ENCODE measurements around the gene GATA2. TPM values are rescaled to one million over a fixed set of nuclear protein-coding genes. Genes with fewer than 3 reads are reported as not detected.
A peak's percentile ranks its signal among the peaks of the same experiment; 100 is the strongest.

Gene GATA2
- total RNA-seq, 4 donors from 2014 or later: 2.4 to 10.3 (median 5.4) TPM

DNA sequence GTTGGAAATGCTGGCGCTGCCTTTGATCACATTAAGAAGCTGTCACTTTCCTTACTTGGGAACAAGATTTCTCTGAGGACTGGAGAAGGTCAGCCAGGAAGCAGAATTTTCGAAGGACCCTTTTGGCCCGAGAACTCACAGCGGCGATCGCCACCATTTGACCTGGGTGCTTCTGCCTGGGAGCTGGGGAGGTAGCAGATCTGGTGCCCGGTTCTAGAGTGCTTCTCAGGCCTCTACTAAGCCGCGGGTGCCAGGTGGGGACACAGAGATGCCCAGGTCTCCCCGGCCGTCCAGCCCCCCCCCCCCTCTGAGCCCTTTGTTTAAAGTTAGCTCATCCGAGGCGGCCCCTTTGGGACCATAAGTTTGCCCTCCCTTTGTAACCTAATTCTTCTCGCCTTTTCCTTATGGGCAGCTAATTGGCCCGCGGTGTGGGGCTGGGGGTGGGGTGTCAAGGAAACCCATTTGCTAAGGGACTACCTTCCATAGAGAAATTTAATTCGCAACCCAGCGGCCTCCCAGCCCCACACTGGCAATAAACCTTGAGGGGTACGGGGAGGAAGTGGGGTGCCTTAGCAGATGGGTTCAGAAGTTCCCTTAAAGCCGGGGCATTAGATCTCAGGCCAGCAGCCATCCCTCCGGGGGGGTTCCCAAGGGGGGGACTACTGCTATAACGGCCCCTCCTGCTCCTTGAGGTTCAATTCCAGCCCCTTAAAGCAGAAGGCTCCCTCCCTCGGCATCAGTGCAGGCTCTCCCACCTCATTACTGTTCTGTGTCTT is 1.9 kb downstream of the GATA2 start:
- WGBS: 20% methylated on average over 22 of the region's 23 CpGs
- Histone ChIP-seq H3K4me3 (peak overlapping the region; percentile 68), H3K27me3 (peaks cover 100% of the 10 kb centered on the region), H3K4me1 (peaks cover 68% of the 10 kb centered on the region), H3K36me3 (no peaks in the 10 kb centered on the region), H3K9me3 (no peaks in the 10 kb centered on the region), H3K27ac (peak overlapping the region; percentile 11)
- peak; percentile 48 to 70 for DNase-seq (ENCODE audit: low spot score in 2 of 2)
- TF ChIP-seq EP300 (IDR thresholded peaks at IDR 0.05): no peak
- TF ChIP-seq, protein P1, sequence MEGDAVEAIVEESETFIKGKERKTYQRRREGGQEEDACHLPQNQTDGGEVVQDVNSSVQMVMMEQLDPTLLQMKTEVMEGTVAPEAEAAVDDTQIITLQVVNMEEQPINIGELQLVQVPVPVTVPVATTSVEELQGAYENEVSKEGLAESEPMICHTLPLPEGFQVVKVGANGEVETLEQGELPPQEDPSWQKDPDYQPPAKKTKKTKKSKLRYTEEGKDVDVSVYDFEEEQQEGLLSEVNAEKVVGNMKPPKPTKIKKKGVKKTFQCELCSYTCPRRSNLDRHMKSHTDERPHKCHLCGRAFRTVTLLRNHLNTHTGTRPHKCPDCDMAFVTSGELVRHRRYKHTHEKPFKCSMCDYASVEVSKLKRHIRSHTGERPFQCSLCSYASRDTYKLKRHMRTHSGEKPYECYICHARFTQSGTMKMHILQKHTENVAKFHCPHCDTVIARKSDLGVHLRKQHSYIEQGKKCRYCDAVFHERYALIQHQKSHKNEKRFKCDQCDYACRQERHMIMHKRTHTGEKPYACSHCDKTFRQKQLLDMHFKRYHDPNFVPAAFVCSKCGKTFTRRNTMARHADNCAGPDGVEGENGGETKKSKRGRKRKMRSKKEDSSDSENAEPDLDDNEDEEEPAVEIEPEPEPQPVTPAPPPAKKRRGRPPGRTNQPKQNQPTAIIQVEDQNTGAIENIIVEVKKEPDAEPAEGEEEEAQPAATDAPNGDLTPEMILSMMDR (IDR thresholded peaks at IDR 0.05): no peak
- TF ChIP-seq POLR2A (IDR thresholded peaks at IDR 0.05): no peak
- no peak for TF ChIP-seq POLR2AphosphoS5 (IDR thresholded peaks at IDR 0.05)

DNA sequence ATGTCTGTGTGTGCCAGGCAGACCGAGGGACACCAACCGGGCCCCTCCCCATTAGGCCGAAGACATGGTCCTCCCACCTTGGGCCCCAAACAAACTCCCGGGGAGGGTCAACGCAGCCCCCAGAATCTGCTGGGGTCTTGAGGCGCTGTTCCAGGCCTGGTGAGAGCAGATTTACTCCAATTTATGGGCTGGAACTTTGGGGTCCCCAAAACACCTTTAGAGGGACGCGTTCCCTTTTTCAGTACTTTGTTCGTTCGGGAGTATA is 2.4 kb downstream of the GATA2 start:
- peak in 1 of 2 donors; percentile 69 for DNase-seq (ENCODE audit: low spot score in 2 of 2)
- no peaks in the 10 kb centered on the region for H3K9me3 ChIP-seq
- H3K4me1 ChIP-seq: peaks cover 68% of the 10 kb centered on the region
- TF ChIP-seq, protein P1 (IDR thresholded peaks at IDR 0.05): no peak
- TF ChIP-seq EP300 (IDR thresholded peaks at IDR 0.05): no peak
- no peak for TF ChIP-seq POLR2AphosphoS5 (IDR thresholded peaks at IDR 0.05)
- TF ChIP-seq POLR2A (IDR thresholded peaks at IDR 0.05): no peak
- H3K36me3 ChIP-seq: no peaks in the 10 kb centered on the region
- H3K27me3 ChIP-seq: peaks cover 100% of the 10 kb centered on the region
- peak overlapping the region; percentile 68 for H3K4me3 ChIP-seq
- 30% methylated on average over 9 of the region's 10 CpGs for WGBS
- H3K27ac ChIP-seq: no peak overlapping the region

DNA sequence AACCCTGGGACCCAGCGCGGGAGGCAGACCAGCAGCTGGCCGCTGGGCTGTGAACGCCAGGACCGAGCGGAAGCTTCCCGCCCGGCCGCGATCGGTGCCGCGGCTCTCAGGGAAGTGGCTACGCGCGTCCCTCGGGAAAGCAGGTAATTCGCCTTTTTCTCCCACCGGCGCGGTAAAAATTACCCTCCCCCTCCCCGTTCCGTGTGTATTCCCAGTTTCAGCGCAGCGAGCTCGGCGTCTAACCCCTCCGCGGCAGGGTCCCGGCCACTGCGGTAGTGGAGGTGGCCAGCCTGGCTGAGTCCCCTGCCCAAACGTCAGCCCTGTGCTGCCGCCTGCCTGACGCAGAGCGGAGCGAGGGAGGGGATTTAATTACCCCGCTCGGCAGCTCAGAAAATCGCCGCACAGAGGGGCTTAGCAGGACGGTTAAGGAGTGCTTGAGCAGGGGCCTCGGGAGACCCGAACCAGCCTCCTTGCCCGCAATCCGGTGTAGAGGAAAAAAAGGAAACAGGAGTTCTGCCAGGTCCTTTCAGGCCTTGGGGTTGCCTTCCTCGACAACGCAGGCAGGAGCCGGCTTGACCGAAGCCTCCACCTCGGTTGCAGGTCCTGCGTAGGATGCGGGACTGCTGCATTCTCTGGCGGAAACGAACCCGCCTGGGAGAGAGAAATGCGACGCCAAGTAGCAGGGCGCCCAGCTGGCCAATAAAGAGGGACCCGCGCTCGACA is 2.9 kb downstream of the GATA2 start:
- Histone ChIP-seq H3K36me3 (no peaks in the 10 kb centered on the region), H3K4me1 (peaks cover 68% of the 10 kb centered on the region), H3K27me3 (peaks cover 100% of the 10 kb centered on the region), H3K9me3 (no peaks in the 10 kb centered on the region), H3K27ac (peak overlapping the region; percentile 72), H3K4me3 (peak overlapping the region; percentile 68)
- peak; percentile 61 to 76 for DNase-seq (ENCODE audit: low spot score in 2 of 2)
- TF ChIP-seq EP300 (IDR thresholded peaks at IDR 0.05) (no peak), POLR2A (IDR thresholded peaks at IDR 0.05) (no peak), POLR2AphosphoS5 (IDR thresholded peaks at IDR 0.05) (no peak)
- TF ChIP-seq, protein P1 (IDR thresholded peaks at IDR 0.05): no peak
- WGBS: 8% methylated on average over 18 of the region's 61 CpGs

DNA sequence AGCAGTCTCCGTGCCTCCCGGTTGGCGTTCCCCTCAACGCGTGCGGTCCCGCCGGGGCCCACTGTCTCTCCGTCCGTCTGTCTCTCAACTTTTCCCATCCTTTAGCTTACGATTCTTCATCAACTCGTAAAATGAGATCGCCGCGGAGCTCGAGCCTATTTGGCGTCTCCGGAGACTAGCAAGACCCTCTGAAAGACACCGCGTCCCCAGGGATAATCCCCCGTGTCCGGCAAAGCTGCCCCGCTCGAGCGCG is 3.4 kb downstream of the GATA2 start:
- Histone ChIP-seq H3K27me3 (peaks cover 100% of the 10 kb centered on the region), H3K4me3 (peak overlapping the region; percentile 68), H3K36me3 (no peaks in the 10 kb centered on the region), H3K4me1 (peaks cover 68% of the 10 kb centered on the region), H3K9me3 (no peaks in the 10 kb centered on the region), H3K27ac (peak overlapping the region; percentile 72)
- under 1% methylated on average over 19 of the region's 26 CpGs for WGBS
- no peak for DNase-seq (ENCODE audit: low spot score in 2 of 2)
- TF ChIP-seq, protein P1 (IDR thresholded peaks at IDR 0.05): no peak
- TF ChIP-seq EP300 (IDR thresholded peaks at IDR 0.05) (no peak), POLR2A (IDR thresholded peaks at IDR 0.05) (no peak), POLR2AphosphoS5 (IDR thresholded peaks at IDR 0.05) (no peak)

DNA sequence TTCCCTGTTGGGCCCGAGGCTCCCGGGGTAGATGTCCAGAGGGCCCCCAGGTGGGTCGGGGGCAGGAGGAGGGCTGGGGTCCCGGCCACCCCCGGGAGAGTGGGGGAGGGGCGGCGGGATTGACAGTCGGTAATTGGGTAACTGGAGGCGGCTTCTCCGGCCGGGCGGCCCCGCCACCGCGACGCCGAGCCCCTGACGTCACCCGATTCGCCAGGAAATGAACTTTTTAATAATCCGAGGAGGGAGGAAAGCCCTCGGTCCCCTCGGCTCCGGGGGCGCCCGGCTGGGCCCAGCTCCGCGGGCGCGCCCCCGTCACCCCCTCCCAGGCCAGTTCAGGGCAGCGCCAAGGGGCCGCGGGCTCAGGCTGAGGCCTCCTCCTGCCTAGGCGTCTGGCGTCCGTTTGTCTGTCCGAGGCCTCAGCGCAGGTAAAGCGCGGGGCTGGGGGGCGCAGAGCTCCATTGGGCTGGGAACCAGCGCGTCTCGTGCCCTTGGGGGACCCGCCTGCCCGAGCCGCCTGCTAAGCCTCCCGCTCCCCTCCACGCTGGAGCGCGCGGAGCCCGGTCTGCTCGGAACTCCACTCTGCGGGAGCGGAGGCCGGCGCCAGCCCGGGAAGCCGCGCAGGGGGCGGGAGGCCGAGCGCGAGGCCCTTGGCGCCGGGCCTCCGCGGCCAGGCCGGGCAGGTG is 3.9 kb downstream of the GATA2 start:
- peak in 1 of 2 donors; percentile 9 for TF ChIP-seq POLR2A (IDR thresholded peaks at IDR 0.05)
- TF ChIP-seq POLR2AphosphoS5 (IDR thresholded peaks at IDR 0.05): no peak
- TF ChIP-seq EP300 (IDR thresholded peaks at IDR 0.05): no peak
- 2% methylated on average over 49 of the region's 71 CpGs for WGBS
- peaks cover 68% of the 10 kb centered on the region for H3K4me1 ChIP-seq
- peak overlapping the region; percentile 72 for H3K27ac ChIP-seq
- peak overlapping the region; percentile 68 for H3K4me3 ChIP-seq
- peaks cover 100% of the 10 kb centered on the region for H3K27me3 ChIP-seq
- H3K9me3 ChIP-seq: no peaks in the 10 kb centered on the region
- DNase-seq (ENCODE audit: low spot score in 2 of 2): peak; percentile 69 to 71
- H3K36me3 ChIP-seq: no peaks in the 10 kb centered on the region

Measured in suprapubic skin (tissue), 4 donors.